ENCODE results near the gene RNF38. TPM values are rescaled to one million over a fixed set of nuclear protein-coding genes. Genes with fewer than 3 reads are reported as not detected.
"Not testable (repeated sequence)": the region's sequence is repeated elsewhere in the genome, so short reads cannot be mapped to it uniquely, and the experiment has no call there.

RNF38 gene
- total RNA-seq, 2 experiments from 2014 or later: 26.7 to 40.0 TPM

GRCh38 chr9:36386396-36386965, 13.6 kb downstream of the RNF38 start:
- H3K4me1 Mint-ChIP-seq: peaks cover 69% of the 10 kb centered on the region
- intact Hi-C loops (cut with DNase I, micrococcal nuclease): not testable (repeated sequence)

GRCh38 chr9:36382484-36382883, 17.6 kb downstream of the RNF38 start:
- ChIA-PET CTCF (interaction anchor here (0.6 to 1.0 kb wide), 2 partner anchors 15 to 44 kb away, joined by 3 to 4 read pairs; no protein-coding TSS in a partner anchor), POLR2A (no interaction called here)
- no peaks in the 10 kb centered on the region for H3K27me3 Mint-ChIP-seq
- intact Hi-C loops (cut with DNase I, micrococcal nuclease): no loop called here
- DNase-seq (no peak), ATAC-seq (no peak)
- H3K4me3 Mint-ChIP-seq: no peak overlapping the region
- H3K27ac Mint-ChIP-seq: peak overlapping the region; percentile 26
- H3K4me1 Mint-ChIP-seq: peaks cover 69% of the 10 kb centered on the region
- H3K36me3 Mint-ChIP-seq (ENCODE audit: low read depth): peaks cover 22% of the 10 kb centered on the region
- no peaks in the 10 kb centered on the region for H3K9me3 Mint-ChIP-seq (ENCODE audit: low read depth)

More at GRCh38 chr9:36386396-36386965, 13.6 kb downstream of the RNF38 start:
- peaks cover 22% of the 10 kb centered on the region for H3K36me3 Mint-ChIP-seq (ENCODE audit: low read depth)
- DNase-seq; H3K4me3 Mint-ChIP-seq; H3K27me3 Mint-ChIP-seq; POLR2A ChIA-PET; H3K27ac Mint-ChIP-seq; ATAC-seq; H3K9me3 Mint-ChIP-seq (ENCODE audit: low read depth): not testable (repeated sequence)
- CTCF ChIA-PET: interaction anchor here (0.6 to 0.8 kb wide), 2 partner anchors 22 to 170 kb away, joined by 3 to 4 read pairs; no protein-coding TSS in a partner anchor

- Mint-ChIP-seq H3K4me1 (peaks cover 10% of the 10 kb centered on the region), H3K36me3 (ENCODE audit: low read depth) (peaks cover 21% of the 10 kb centered on the region), H3K27me3 (no peaks in the 10 kb centered on the region), H3K9me3 (ENCODE audit: low read depth) (no peaks in the 10 kb centered on the region), H3K27ac (no peak overlapping the region), H3K4me3 (no peak overlapping the region)
- intact Hi-C loops (cut with DNase I, micrococcal nuclease): no loop called here
- ChIA-PET CTCF (interaction anchor here (0.6 to 1.3 kb wide), 3 partner anchors 21 to 79 kb away, joined by 3 to 4 read pairs (median 3); no protein-coding TSS in a partner anchor), POLR2A (no interaction called here)
- DNase-seq (no peak), ATAC-seq (no peak)
These were observed 35.5 kb downstream of the RNF38 start for GRCh38 chr9:36364577-36364976.

- ChIA-PET POLR2A (no interaction called here), CTCF (no interaction called here)
- Mint-ChIP-seq H3K27me3 (no peaks in the 10 kb centered on the region), H3K27ac (no peak overlapping the region), H3K36me3 (ENCODE audit: low read depth) (peaks cover 13% of the 10 kb centered on the region), H3K4me1 (peaks cover 7% of the 10 kb centered on the region), H3K4me3 (no peak overlapping the region), H3K9me3 (ENCODE audit: low read depth) (no peaks in the 10 kb centered on the region)
- no peak for ATAC-seq
- intact Hi-C loops (cut with DNase I, micrococcal nuclease): no loop called here
- no peak for DNase-seq
These were observed 36.6 kb downstream of the RNF38 start for GRCh38 chr9:36363448-36363847.

- ATAC-seq (no peak), DNase-seq (no peak)
- H3K4me1 Mint-ChIP-seq: peaks cover 4% of the 10 kb centered on the region
- no peaks in the 10 kb centered on the region for H3K27me3 Mint-ChIP-seq
- CTCF ChIA-PET: interaction anchor here (1.1 to 1.2 kb wide), 2 partner anchors 26 to 375 kb away, joined by 3 to 4 read pairs; no protein-coding TSS in a partner anchor
- H3K36me3 Mint-ChIP-seq (ENCODE audit: low read depth): peaks cover 8% of the 10 kb centered on the region
- no peaks in the 10 kb centered on the region for H3K9me3 Mint-ChIP-seq (ENCODE audit: low read depth)
- no peak overlapping the region for H3K4me3 Mint-ChIP-seq
- intact Hi-C loops (cut with DNase I, micrococcal nuclease): no loop called here
- POLR2A ChIA-PET: no interaction called here
- peak overlapping the region; percentile 13 for H3K27ac Mint-ChIP-seq
These were observed 41.6 kb downstream of the RNF38 start for GRCh38 chr9:36358486-36358885.

- DNase-seq: no peak
- no peak for ATAC-seq
- Mint-ChIP-seq H3K27ac (no peak overlapping the region), H3K4me1 (peaks cover 4% of the 10 kb centered on the region), H3K27me3 (no peaks in the 10 kb centered on the region), H3K4me3 (no peak overlapping the region), H3K9me3 (ENCODE audit: low read depth) (no peaks in the 10 kb centered on the region), H3K36me3 (ENCODE audit: low read depth) (peaks cover 9% of the 10 kb centered on the region)
- ChIA-PET POLR2A (no interaction called here), CTCF (interaction anchor here (1.1 kb wide), 1 partner anchor 25 kb away, joined by 4 read pairs; no protein-coding TSS in a partner anchor)
- intact Hi-C loops (cut with DNase I, micrococcal nuclease): no loop called here
These were observed 42.4 kb downstream of the RNF38 start for GRCh38 chr9:36357639-36358038.

- CTCF ChIA-PET: interaction anchor here (0.6 kb wide), 1 partner anchor 92 kb away, joined by 3 read pairs; no protein-coding TSS in a partner anchor
- POLR2A ChIA-PET: no interaction called here
- Mint-ChIP-seq H3K27me3 (no peaks in the 10 kb centered on the region), H3K27ac (no peak overlapping the region), H3K4me1 (peaks cover 9% of the 10 kb centered on the region), H3K9me3 (ENCODE audit: low read depth) (no peaks in the 10 kb centered on the region), H3K36me3 (ENCODE audit: low read depth) (peaks cover 40% of the 10 kb centered on the region), H3K4me3 (no peak overlapping the region)
- DNase-seq: no peak
- ATAC-seq: no peak
- intact Hi-C loops (cut with DNase I, micrococcal nuclease): no loop called here
These were observed 53.5 kb downstream of the RNF38 start for GRCh38 chr9:36346569-36346968.

- peaks cover 9% of the 10 kb centered on the region for H3K4me1 Mint-ChIP-seq
- CTCF ChIA-PET: interaction anchor here (2.3 kb wide), 1 partner anchor 61 kb away, joined by 6 read pairs; no protein-coding TSS in a partner anchor
- DNase-seq (no peak), ATAC-seq (no peak)
- H3K27me3 Mint-ChIP-seq: no peaks in the 10 kb centered on the region
- H3K36me3 Mint-ChIP-seq (ENCODE audit: low read depth): peaks cover 42% of the 10 kb centered on the region
- H3K27ac Mint-ChIP-seq: no peak overlapping the region
- H3K4me3 Mint-ChIP-seq: no peak overlapping the region
- no peaks in the 10 kb centered on the region for H3K9me3 Mint-ChIP-seq (ENCODE audit: low read depth)
- intact Hi-C loops (cut with DNase I, micrococcal nuclease): no loop called here
- POLR2A ChIA-PET: no interaction called here
These were observed 54.8 kb downstream of the RNF38 start for GRCh38 chr9:36345103-36345846.

- ChIA-PET POLR2A (interaction anchor here (0.6 kb wide), 1 partner anchor 54 kb away, joined by 4 read pairs; no protein-coding TSS in a partner anchor), CTCF (interaction anchor here (0.7 kb wide), 2 partner anchors 387 to 388 kb away, joined by 3 read pairs; no protein-coding TSS in a partner anchor)
- peak; percentile 96 for ATAC-seq
- H3K9me3 Mint-ChIP-seq (ENCODE audit: low read depth): no peaks in the 10 kb centered on the region
- H3K4me1 Mint-ChIP-seq: peaks cover 9% of the 10 kb centered on the region
- no peaks in the 10 kb centered on the region for H3K27me3 Mint-ChIP-seq
- peak; percentile 15 for DNase-seq
- H3K27ac Mint-ChIP-seq: peak overlapping the region; percentile 74
- H3K4me3 Mint-ChIP-seq: no peak overlapping the region
- intact Hi-C loops (cut with DNase I, micrococcal nuclease): loop anchor here in 1 of 2 experiments (5.0 kb wide), 2 partner anchors 55 to 230 kb away; partner anchors contain the start of gene MELK
- peaks cover 36% of the 10 kb centered on the region for H3K36me3 Mint-ChIP-seq (ENCODE audit: low read depth)
These were observed 58.0 kb downstream of the RNF38 start for GRCh38 chr9:36341936-36342577.

- Mint-ChIP-seq H3K4me3 (no peak overlapping the region), H3K27me3 (no peaks in the 10 kb centered on the region), H3K9me3 (ENCODE audit: low read depth) (no peaks in the 10 kb centered on the region), H3K27ac (peak overlapping the region; percentile 39), H3K4me1 (peaks cover 9% of the 10 kb centered on the region), H3K36me3 (ENCODE audit: low read depth) (peaks cover 33% of the 10 kb centered on the region)
- intact Hi-C loops (cut with DNase I, micrococcal nuclease): loop anchor here in 1 of 2 experiments (10.0 kb wide), 1 partner anchor 123 kb away; no protein-coding TSS in a partner anchor
- ATAC-seq (no peak), DNase-seq (no peak)
- ChIA-PET POLR2A (no interaction called here), CTCF (interaction anchor here (0.7 to 5.8 kb wide), 4 partner anchors 8 to 172 kb away, joined by 3 to 34 read pairs (median 4); no protein-coding TSS in a partner anchor)
These were observed 62.2 kb downstream of the RNF38 start for GRCh38 chr9:36337865-36338264.

GRCh38 chr9:36337002-36337401, 63.1 kb downstream of the RNF38 start:
- H3K27ac Mint-ChIP-seq: no peak overlapping the region
- DNase-seq: no peak

More at GRCh38 chr9:36337002-36337401, 63.1 kb downstream of the RNF38 start:
- peaks cover 2% of the 10 kb centered on the region for H3K4me1 Mint-ChIP-seq
- H3K9me3 Mint-ChIP-seq (ENCODE audit: low read depth): no peaks in the 10 kb centered on the region
- no peak overlapping the region for H3K4me3 Mint-ChIP-seq
- H3K27me3 Mint-ChIP-seq: no peaks in the 10 kb centered on the region
- intact Hi-C loops (cut with DNase I, micrococcal nuclease): loop anchor here in 1 of 2 experiments (10.0 kb wide), 1 partner anchor 122 kb away; no protein-coding TSS in a partner anchor
- ChIA-PET POLR2A (no interaction called here), CTCF (interaction anchor here (0.7 to 5.8 kb wide), 3 partner anchors 8 to 1746 kb away, joined by 3 to 34 read pairs (median 3); no protein-coding TSS in a partner anchor)
- peaks cover 30% of the 10 kb centered on the region for H3K36me3 Mint-ChIP-seq (ENCODE audit: low read depth)
- ATAC-seq: no peak

Data from activated CD4-positive, alpha-beta T cell treated with anti-CD3 and anti-CD28 coated beads for 36 hours (primary cell).